Lung microvascular endothelial cell (primary cell): Measurements from ENCODE around the gene RARRES2. TPM values are rescaled to one million over a fixed set of nuclear protein-coding genes. Genes with fewer than 3 reads are reported as not detected.

Source experiments
- DNase-seq, 2 donors: peaks; one replicate each; pipeline versions ENCODE4 v3.0.0 to v3.0.0-alpha.2; 2010; ENCODE audit warnings: low read depth in 2 of 2
- total RNA-seq: library from RNA; depleted of rRNA; stranded (reverse); fragments of >200 nt; gene quantifications from 2 replicates; pipeline ENCODE4 v1.2.1, GENCODE V29; 2014

The RARRES2 gene
- total RNA-seq, 1 donor from 2014 or later: 2.8 TPM

DNA sequence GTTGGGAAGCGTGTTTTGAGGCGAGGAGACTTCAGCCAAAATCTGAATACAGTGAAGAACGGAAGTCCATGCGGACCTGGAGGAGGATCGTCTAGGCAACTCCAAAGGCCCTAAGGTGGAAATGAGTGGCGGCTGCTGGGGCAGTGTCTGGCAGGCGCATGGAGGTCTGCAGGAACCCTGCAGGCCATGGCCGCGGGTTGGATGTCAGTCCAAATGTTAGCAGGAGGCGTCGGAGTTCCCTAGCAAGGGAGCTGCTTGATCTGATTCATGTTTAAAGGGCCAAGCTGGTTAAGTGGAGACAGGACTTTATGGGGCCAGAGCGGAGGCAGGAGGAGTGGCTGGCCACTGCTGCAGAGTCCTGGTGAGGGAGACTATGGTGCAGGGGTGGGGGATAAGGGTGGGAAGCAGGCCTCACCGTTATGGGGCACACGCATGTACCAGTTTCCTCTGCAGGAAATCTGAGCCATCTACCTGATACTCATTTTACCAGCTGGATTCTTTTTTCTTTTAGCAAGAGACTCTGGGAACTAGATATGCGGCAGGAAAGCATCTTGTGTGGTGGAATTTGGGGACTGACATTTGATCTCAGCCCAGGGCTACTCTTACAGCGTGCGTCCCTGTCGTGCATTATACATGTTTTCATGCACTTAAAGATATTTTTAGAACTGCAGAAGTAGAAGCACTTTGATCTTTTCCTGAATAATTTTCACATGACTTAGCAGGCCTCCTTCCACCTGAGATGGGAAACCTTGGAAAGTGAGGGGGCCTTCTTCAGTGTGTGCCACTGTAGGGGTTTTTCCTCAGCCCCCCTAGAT, 20.6 kb upstream of the RARRES2 start:
- no peak for DNase-seq

DNA sequence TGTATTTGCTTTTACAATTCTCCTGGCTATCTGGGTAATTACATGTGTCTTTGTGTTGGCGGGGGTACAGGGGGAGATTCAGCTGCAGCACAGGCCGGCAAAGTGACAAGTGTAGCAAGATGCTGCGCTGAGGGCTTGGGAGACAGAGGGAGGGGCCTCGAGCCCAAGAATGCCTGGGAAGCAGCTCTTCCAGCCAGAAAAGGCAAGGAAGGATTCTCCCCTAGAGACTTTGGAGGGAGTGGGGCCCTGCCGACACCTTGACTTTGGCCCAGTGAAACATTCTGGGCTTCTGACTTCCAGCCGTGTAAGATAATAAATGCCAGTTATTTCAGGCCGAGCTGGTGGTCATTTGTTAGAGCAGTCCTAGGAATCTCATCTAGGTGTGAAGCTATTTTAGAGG, 20.0 kb upstream of the RARRES2 start:
- DNase-seq: no peak

DNA sequence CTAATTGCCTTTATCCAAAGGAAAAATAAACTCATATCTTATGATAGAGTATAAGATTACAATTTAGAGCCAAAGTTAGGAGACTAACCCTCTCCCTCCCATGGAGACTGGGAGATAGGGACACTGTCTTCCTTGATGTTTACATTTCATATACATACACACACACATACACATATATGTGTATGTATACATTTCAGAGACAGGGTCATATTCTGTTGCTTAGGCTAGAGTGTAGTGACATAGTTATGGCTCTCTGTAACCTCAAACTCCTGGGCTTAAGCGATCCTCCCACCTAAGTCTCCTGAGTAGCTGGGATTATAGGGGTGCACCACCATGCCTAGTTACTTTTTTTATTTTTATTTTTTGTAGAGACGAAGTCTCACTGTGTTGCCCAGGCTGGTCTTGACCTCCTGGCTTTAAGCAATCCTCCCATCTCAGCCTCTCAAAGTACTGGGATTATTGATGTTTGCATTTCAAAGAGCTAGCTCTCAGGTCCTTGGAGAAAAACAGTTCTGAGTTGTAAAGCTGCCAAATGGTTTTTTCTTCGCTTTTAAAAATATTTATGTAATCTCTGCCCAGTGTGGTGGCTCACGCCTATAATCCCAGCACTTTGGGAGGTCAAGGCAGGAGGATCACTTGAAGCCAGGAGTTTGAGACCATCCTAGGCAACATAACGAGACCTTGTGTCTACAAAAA, 19.1 kb upstream of the RARRES2 start:
- no peak for DNase-seq

DNA sequence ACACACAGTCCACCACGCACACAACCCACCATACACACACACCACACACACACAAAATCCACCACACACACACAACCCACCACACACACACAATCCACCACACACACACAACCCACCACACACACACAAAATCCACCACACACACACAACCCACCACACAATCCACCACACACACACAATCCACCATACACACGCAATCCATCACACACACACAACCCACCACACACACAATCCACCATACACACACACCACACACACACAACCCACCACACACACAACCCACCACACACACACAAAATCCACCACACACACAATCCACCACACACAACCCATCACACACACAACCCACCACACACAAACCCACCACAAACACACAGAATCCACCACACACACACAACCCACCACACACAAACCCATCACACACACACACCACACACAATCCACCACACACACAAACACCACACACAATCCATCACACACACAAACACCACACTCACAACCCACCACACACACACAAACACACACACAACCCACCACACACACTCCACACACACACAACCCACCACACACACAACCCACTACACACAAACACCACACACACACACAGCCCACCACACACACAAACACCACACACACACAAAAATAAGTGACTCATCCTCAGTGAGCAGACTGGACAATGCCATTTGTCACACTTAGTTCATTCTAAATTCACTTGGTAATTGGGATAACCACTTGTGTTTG, 18.4 kb upstream of the RARRES2 start:
- DNase-seq: no peak

DNA sequence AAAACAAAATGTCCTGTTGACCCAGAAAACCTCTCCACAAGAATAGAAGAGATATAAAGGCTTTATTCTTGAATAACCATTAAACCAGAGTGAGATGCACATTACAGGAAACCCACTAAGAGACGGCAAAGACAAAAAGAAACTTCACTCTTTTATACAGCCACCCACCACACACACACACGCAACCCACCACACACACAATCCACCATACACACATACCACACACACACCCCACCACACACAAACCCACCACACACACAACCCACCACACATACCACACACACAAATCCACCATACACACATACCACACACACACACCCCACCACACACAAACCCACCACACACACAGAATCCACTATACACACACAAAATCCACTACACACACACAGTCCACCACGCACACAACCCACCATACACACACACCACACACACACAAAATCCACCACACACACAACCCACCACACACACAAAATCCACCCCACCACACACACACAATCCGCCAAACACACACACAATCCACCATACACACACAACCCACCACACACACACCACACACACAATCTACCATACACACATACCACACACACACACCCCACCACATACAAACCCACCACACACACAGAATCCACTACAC, 17.7 kb upstream of the RARRES2 start:
- DNase-seq: no peak

DNA sequence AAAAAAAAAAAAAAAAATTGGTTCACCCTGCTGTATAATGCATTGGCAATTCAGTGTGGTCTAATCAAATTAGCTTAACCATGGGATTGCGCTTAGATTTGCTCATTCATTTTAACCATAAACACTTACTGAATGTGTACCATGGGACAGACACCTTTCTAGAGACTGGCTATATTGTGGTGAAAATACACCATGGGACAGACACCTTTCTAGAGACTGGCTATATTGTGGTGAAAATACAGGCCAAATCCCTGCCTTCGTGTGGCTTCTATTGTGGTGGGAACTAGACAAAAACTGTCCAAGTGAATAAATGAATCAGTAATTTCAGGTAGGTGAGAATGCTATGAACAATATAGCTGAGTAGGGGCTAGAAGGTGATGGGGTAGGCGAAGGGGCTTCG, 17.0 kb upstream of the RARRES2 start:
- no peak for DNase-seq

DNA sequence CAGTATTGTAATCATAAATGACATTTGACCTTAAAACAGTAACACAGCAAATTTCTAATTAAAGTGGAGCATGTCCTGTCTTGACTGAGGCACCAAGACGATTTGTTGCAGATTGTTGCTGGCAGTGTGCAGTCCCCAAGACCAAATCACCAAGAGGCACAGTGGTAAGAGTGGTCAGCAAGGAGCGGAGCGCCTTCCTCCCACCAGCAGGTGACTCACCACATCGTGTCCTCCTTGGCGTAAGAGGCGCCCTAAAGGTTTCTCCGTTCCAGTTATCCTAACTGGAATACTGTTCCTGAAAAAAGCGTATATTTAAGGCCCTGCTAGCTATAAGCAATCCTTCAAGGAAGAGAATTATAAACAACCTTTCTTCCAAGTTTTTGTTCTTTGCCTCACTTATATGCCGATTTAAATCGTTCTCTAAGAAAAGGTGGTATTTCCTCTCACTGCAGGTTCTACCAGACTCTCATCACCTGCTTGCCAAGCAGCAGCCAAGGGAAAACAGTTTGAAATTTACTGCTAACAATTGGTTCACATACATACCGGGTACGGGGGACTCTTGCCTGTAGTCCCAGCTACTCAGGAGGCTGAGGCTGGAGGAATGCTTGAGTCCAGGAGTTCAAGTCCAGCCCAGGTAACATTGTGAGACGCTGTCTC, 16.5 kb upstream of the RARRES2 start:
- no peak for DNase-seq

DNA sequence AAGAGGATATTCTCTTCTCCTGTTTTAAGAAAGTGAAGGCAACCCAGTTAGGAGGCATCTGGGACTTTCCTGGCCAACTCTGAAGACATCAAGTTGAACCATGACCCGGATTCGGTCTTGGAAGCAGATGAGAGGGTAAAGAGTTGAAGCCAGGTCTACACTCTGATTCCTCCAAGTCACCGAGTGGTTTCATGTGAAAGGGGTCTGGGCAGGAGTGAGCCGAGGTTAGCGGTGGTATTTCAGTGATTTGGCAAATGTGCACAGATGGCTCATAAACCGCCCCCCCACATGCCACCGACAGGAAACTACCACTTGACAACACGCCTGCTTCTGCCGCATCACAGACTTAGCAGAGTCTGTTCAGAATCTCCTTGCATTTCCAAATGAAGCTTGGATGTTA, 15.8 kb upstream of the RARRES2 start:
- no peak for DNase-seq

DNA sequence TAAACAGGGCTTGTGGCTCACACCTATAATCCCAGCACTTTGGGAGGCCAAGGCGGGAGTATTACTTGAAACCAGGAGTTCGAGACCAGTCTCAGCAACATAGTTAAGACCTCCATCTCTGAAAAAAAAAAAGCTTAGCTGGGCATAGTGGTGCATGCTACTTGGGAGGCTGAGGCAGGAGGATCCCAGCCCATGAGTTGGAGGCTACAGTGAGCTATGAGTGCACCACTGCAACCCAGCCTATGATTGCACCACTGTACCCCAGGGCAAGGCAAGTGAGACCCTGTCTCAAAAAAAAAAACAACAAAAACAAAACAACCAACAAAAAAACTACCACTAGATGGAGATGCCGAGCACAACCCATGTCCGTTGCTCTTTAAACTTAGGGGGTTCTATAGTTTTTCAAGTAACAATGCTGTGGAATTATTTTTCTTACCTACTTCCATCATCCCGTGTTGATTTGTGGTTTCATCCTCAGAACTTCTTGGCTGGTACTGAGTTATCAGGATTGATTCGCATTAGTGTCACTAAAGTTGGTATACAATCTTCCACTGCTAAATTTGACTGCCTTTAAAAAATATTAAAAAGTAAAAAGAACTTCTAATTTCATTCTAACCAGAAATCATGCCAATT, 15.0 kb upstream of the RARRES2 start:
- DNase-seq: peak; percentile 50 to 63

DNA sequence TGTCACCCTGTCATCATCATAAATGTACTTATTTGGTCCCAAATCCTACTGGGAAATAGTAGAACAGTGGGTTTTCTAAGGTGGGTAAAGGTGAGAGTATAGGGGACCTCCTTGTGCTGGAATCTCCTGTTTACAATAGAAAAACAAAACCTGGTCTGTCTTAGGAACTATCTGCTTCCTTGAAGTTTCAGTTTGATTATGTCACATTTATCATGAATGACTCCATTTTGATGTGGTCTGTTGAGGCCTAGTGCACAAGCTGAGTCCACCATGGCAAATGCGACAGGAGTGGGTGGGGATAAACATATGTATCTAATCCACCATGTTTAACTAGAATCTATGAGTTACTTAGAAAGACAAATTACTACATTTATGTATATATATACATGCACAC, 14.2 kb upstream of the RARRES2 start:
- DNase-seq: no peak

DNA sequence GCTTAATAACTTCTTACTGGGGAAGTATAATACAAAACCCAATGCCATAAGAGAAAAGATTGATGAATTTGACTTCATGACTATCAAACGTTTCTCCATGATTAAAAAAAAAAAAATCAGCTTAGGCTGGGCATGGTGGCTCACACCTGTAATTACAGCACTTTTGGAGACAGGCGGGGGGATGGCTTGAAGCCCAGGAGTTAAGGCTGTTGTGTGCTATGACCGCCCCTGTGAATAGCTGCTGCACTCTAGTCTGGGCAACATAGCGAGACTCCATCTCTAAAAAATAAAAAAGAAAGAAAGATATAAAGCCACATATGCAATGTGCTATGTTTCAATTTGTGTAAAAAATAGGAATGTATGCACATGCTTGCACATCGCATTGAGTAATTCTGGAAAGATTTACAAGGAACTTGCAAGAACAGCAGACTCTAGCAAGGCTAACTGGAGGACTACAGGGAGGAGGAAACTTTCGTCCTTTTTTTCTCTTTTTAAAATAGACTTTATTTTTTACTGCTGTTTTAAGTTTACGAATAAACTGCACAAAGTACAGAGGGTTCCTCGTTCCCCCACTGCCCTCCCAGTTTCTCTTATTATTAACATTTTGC, 10.3 kb upstream of the RARRES2 start:
- DNase-seq: no peak

DNA sequence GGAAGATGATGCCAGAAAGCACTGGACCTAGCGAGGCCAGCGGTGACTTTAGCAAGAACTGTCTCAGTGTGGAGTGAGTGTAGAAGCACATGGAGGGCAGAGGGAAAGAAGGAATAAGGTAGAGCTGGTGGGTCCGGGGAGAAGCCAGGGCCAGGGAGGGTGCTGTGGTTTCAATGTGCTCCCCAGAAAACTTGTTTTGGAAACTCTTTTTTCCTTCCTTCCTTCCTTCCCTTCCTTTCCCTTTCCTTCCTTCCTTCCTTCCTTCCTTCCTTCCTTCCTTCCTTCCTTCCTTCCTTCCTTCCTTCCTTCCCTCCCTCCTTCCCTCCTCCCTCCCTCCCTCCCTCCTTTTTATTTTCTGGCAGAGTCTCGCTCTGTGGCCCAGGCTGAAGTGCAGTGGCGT, 5.5 kb upstream of the RARRES2 start:
- no peak for DNase-seq

DNA sequence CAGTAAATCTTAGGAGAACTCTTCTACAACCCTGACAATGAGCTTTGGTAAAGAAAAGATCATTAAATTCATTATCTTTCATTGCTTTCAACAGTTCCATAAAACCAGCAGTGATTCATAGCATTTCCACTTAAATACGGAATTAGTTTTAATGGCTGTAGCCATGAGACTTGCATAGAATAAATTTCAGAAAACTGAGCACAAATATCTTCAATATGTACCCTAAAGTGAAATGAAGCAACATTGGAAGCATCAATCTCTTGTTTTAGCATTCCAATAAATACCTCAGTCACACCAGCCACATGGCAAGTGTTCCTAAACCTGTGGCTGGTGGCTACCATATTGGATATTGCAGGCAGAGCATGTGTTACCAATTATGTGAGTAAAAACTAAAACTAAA, 3.6 kb upstream of the RARRES2 start:
- no peak for DNase-seq

DNA sequence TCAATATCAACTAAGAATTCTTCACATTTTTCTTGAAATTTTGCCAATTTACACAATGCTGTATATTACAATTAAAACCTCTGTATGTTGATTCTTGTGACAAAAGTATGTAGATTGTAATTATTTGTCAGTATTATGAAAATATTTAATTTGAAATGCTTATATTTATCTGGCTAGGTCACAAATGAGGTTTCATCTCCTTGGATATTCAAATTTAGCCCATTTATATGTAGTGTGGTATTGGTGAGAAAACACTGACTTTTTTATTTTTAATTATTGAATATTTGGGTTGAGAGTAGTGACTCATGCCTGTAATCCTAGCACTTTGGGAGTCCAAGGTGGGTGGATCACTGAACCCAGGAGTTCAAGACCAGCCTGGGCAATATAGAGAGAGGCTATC, 2.9 kb upstream of the RARRES2 start:
- DNase-seq: no peak

DNA sequence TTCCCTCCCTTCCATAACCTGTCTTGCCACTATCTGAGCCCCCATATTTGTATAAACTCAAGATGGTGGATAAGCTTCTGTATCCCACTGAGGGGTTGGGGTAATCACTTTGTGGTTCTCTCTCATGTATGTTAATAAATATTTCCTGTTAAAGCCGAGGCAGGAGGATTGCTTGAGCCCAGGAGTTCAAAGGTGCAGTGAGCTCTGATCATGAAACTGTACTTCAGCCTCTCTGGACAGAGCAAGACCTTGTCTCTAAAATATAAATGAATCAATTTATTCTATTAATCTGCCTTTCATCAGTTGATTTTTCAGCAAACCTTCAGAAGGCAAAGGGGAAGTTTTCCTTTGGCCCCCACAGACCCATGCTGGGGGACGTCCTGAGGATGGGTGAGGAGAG, 1.8 kb upstream of the RARRES2 start:
- no peak for DNase-seq

DNA sequence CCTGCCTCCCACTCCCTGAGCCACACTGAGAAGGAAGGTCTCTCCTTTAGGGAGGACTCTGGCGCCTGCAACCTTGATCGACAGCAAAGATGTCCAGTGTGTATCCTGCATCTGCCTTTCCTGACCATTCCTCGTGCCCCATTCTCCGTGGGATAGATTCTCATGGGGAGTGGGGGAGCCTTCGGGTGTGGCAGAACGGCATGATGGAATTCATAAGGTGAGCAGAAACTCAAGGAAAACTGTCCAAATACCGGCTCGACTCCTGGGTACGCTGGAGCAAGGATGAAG, 636 bp upstream of the RARRES2 start:
- DNase-seq: no peak

DNA sequence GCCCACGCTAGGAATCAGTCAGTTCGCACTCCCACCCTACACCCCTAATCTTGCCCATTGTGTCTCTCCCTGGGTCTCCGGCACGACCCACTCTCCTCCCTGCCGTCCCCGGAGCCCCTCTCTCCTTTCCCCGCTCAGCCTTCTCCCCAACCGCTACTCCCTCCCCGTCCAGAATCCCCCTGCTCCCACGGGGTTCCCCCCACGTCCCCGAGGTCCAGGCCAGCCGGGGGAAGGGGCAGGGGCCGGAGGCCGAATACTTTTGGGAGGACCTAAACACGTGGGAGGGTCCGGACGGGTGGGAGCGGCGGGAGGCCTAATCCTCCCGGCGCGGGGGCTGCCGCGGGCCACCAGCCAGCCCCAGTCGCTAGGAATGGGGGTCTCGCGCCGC, 560 bp downstream of the RARRES2 start:
- no peak for DNase-seq

DNA sequence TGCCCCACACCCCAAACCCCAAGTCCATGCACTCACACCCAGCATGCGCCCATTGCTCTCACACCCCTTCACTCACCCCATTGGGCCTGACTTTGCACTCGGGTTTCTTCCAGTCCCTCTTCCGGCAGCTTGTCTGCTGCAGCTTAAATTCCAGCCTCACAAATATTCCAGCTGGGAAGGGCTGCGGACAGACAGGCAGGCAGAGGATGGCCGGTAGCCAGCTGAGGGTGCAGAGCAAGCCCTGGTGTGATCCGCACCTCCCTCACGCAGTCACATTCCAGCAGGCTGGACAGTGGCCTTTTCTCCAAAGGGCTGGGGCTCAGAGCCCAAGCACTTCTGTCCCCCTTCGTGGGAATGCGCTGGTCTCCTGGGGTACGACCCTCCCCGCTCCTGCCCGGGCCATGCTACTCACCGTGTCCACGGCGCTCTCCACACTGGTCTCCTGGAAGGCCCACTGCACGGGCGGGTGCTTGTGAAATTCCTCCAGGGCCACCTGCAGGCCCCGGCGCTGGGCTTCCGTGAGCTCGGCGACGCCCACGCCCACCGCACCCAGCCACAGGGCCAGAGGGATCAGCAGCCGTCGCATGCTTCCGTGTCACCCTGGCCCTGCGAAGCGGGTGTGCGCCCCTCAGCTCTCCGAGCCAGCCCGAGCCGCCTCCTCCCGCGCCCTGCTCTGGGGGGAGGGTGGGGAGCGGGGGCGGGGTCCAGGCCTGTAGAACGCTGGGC, 1.2 kb downstream of the RARRES2 start:
- no peak for DNase-seq

DNA sequence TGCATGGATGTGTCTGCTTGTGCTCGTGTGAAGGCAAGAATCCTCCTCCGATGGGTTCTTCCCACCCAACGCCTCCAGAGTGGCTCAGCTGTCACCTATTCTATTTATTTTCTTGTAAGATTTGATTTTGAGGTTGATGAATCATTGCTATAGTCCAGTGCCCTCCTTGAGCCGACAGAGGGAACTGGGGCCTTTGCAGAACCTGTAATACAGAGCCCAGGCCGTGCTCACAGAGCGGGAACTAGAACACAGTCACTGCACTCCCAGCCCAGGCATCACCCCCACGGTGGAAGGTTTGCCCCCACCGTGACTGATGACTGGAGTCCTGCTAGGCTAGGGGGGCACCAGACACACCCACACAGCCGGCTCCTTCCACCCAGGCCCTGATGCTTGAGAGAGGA, 2.0 kb downstream of the RARRES2 start:
- DNase-seq: no peak

DNA sequence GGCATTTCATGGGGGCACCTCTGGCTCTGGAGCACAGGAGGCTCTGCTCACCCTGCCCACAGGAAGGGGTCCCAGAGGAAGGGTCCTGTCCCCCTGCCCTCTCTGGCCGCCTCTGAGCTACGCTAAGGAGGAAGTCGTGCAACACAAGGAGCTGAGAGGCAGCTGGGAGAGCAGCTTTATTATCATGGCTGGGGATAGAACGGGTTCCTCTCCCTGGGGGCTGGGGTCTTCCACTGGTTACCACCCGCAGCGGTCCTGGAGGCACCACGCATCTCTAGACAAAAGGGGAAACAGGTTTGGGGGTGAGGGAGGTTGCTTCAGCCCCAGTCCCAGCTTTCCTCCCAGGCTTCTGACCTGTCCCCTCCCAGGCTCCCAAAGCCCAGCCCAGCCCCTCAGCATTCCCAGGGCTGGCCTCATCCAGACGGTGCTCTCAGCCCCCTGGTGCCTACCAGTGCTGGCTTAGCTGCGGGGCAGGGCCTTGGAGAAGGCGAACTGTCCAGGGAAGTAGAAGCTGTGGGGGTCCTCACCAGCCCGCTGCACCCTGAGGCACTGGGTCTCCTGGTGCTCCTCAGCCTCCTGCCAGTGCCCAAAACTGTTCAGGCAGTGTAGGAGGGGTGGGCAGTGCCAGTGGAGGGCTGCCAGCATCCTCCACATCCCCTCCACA, 3.1 kb downstream of the RARRES2 start:
- DNase-seq: no peak
